GM21423 (cell line): ENCODE results near the gene HERC2.

ENCODE experiments used
- ATAC-seq: cut with Tn5 transposase; IDR thresholded peaks from one replicate; pipeline ENCODE4 v1.9.1; 2021; ENCODE audit warnings: mild to moderate bottlenecking, moderate library complexity; ENCODE audit not compliant: unreplicated experiment

HERC2 gene

GRCh38 chr15:28068930-28069329 lies 253.0 kb downstream of the HERC2 start:
- no peak for ATAC-seq

DNA sequence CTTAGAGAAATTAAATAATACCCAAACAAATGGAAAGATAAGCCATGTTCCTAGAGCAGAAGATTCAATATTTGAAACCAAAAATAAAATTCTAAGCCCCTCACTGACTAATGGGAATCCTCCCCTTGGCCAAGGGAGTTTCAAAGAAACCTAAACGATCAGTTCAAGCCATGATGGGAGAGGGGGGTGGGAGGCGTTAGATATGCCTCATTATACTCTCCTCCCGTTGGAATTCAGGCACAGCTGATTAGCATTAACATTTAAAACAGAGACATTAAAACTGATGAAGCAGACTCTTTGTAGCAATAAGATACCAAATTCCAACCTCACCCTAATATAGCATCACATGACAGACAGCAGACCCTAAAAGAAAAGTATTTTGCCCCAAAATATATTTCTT lies 255.7 kb downstream of the HERC2 start:
- ATAC-seq, result no peak
